Measurements from ENCODE around the gene MNX1. TPM values are rescaled to one million over a fixed set of nuclear protein-coding genes. Genes with fewer than 3 reads are reported as not detected.
A peak's percentile ranks its signal among the peaks of the same experiment; 100 is the strongest.

The MNX1 gene
- total RNA-seq, 1 donor from 2014 or later: not detected

- Mint-ChIP-seq H3K27ac (no peak overlapping the region), H3K36me3 (ENCODE audit: low read depth) (peaks cover 2% of the 10 kb centered on the region), H3K9me3 (no peaks in the 10 kb centered on the region), H3K27me3 (ENCODE audit: insufficient read depth) (peaks cover 71% of the 10 kb centered on the region), H3K4me1 (ENCODE audit: low read depth) (no peaks in the 10 kb centered on the region), H3K4me3 (no peak overlapping the region)
- intact Hi-C loops (cut with micrococcal nuclease): loop anchor here (5.0 kb wide), 1 partner anchor 1212 kb away; the partner anchor contains the start of gene SHH
- DNase-seq (ENCODE audit: low spot score): no peak
Measured at GRCh38 chr7:157024716-157025115, 14.3 kb upstream of the MNX1 start.

GRCh38 chr7:157023589-157023905 is 13.1 kb upstream of the MNX1 start:
- Mint-ChIP-seq H3K9me3 (no peaks in the 10 kb centered on the region), H3K27me3 (ENCODE audit: insufficient read depth) (peaks cover 72% of the 10 kb centered on the region), H3K4me3 (no peak overlapping the region), H3K4me1 (ENCODE audit: low read depth) (no peaks in the 10 kb centered on the region), H3K27ac (no peak overlapping the region), H3K36me3 (ENCODE audit: low read depth) (peaks cover 2% of the 10 kb centered on the region)
- intact Hi-C loops (cut with micrococcal nuclease): loop anchor here (5.0 kb wide), 1 partner anchor 1211 kb away; the partner anchor contains the start of gene SHH
- DNase-seq (ENCODE audit: low spot score): no peak

- DNase-seq (ENCODE audit: low spot score): no peak
- Mint-ChIP-seq H3K9me3 (no peaks in the 10 kb centered on the region), H3K4me1 (ENCODE audit: low read depth) (no peaks in the 10 kb centered on the region), H3K4me3 (no peak overlapping the region), H3K27me3 (ENCODE audit: insufficient read depth) (peaks cover 70% of the 10 kb centered on the region), H3K27ac (no peak overlapping the region), H3K36me3 (ENCODE audit: low read depth) (peaks cover 2% of the 10 kb centered on the region)
- intact Hi-C loops (cut with micrococcal nuclease): loop anchor here (5.0 kb wide), 1 partner anchor 1211 kb away; the partner anchor contains the start of gene SHH
Measured at GRCh38 chr7:157022681-157023588, 12.5 kb upstream of the MNX1 start.

GRCh38 chr7:157021871-157022680 is 11.6 kb upstream of the MNX1 start:
- intact Hi-C loops (cut with micrococcal nuclease): loop anchor here (5.0 kb wide), 1 partner anchor 1210 kb away; the partner anchor contains the start of gene SHH
- peaks cover 2% of the 10 kb centered on the region for H3K36me3 Mint-ChIP-seq (ENCODE audit: low read depth)
- DNase-seq (ENCODE audit: low spot score): no peak
- H3K27me3 Mint-ChIP-seq (ENCODE audit: insufficient read depth): peaks cover 73% of the 10 kb centered on the region
- no peak overlapping the region for H3K4me3 Mint-ChIP-seq
- no peaks in the 10 kb centered on the region for H3K9me3 Mint-ChIP-seq
- H3K4me1 Mint-ChIP-seq (ENCODE audit: low read depth): no peaks in the 10 kb centered on the region
- peak overlapping the region; percentile 34 for H3K27ac Mint-ChIP-seq

GRCh38 chr7:157021071-157021870 is 10.8 kb upstream of the MNX1 start:
- Mint-ChIP-seq H3K4me3 (no peak overlapping the region), H3K4me1 (ENCODE audit: low read depth) (peaks cover 8% of the 10 kb centered on the region), H3K27me3 (ENCODE audit: insufficient read depth) (peaks cover 75% of the 10 kb centered on the region), H3K9me3 (no peaks in the 10 kb centered on the region), H3K27ac (no peak overlapping the region), H3K36me3 (ENCODE audit: low read depth) (peaks cover 2% of the 10 kb centered on the region)
- no peak for DNase-seq (ENCODE audit: low spot score)
- intact Hi-C loops (cut with micrococcal nuclease): loop anchor here (5.0 kb wide), 1 partner anchor 1209 kb away; the partner anchor contains the start of gene SHH

- intact Hi-C loops (cut with micrococcal nuclease): loop anchor here (1.0 to 5.0 kb wide), 2 partner anchors 12 to 1208 kb away; partner anchors contain the start of gene SHH
- DNase-seq (ENCODE audit: low spot score): no peak
- H3K27me3 Mint-ChIP-seq (ENCODE audit: insufficient read depth): peaks cover 80% of the 10 kb centered on the region
- no peaks in the 10 kb centered on the region for H3K9me3 Mint-ChIP-seq
- H3K4me3 Mint-ChIP-seq: no peak overlapping the region
- no peak overlapping the region for H3K27ac Mint-ChIP-seq
- H3K36me3 Mint-ChIP-seq (ENCODE audit: low read depth): peaks cover 2% of the 10 kb centered on the region
- peaks cover 14% of the 10 kb centered on the region for H3K4me1 Mint-ChIP-seq (ENCODE audit: low read depth)
Measured at GRCh38 chr7:157020514-157021070, 10.1 kb upstream of the MNX1 start.

GRCh38 chr7:157019718-157020451 is 9.4 kb upstream of the MNX1 start:
- Mint-ChIP-seq H3K4me3 (no peak overlapping the region), H3K9me3 (no peaks in the 10 kb centered on the region), H3K27me3 (ENCODE audit: insufficient read depth) (peaks cover 78% of the 10 kb centered on the region), H3K27ac (no peak overlapping the region), H3K36me3 (ENCODE audit: low read depth) (peaks cover 2% of the 10 kb centered on the region), H3K4me1 (ENCODE audit: low read depth) (peaks cover 14% of the 10 kb centered on the region)
- intact Hi-C loops (cut with micrococcal nuclease): loop anchor here (1.0 to 5.0 kb wide), 3 partner anchors 12 to 1551 kb away; partner anchors contain the start of gene SHH
- DNase-seq (ENCODE audit: low spot score): no peak

- Mint-ChIP-seq H3K9me3 (no peaks in the 10 kb centered on the region), H3K27ac (no peak overlapping the region), H3K27me3 (ENCODE audit: insufficient read depth) (peaks cover 78% of the 10 kb centered on the region), H3K4me1 (ENCODE audit: low read depth) (peaks cover 14% of the 10 kb centered on the region), H3K4me3 (no peak overlapping the region), H3K36me3 (ENCODE audit: low read depth) (peaks cover 2% of the 10 kb centered on the region)
- no peak for DNase-seq (ENCODE audit: low spot score)
- intact Hi-C loops (cut with micrococcal nuclease): loop anchor here (2.0 kb wide), 1 partner anchor 1550 kb away; no protein-coding TSS in a partner anchor
Measured at GRCh38 chr7:157018997-157019608, 8.6 kb upstream of the MNX1 start.

GRCh38 chr7:157018328-157018996 is 8.0 kb upstream of the MNX1 start:
- DNase-seq (ENCODE audit: low spot score): no peak
- Mint-ChIP-seq H3K4me3 (no peak overlapping the region), H3K9me3 (no peaks in the 10 kb centered on the region), H3K4me1 (ENCODE audit: low read depth) (peaks cover 14% of the 10 kb centered on the region), H3K27me3 (ENCODE audit: insufficient read depth) (peaks cover 79% of the 10 kb centered on the region), H3K27ac (no peak overlapping the region), H3K36me3 (ENCODE audit: low read depth) (peaks cover 2% of the 10 kb centered on the region)
- intact Hi-C loops (cut with micrococcal nuclease): loop anchor here (2.0 kb wide), 1 partner anchor 1550 kb away; no protein-coding TSS in a partner anchor

GRCh38 chr7:157017603-157018327 is 7.3 kb upstream of the MNX1 start:
- Mint-ChIP-seq H3K9me3 (no peaks in the 10 kb centered on the region), H3K4me1 (ENCODE audit: low read depth) (peaks cover 14% of the 10 kb centered on the region), H3K27me3 (ENCODE audit: insufficient read depth) (peaks cover 79% of the 10 kb centered on the region), H3K27ac (no peak overlapping the region), H3K4me3 (no peak overlapping the region), H3K36me3 (ENCODE audit: low read depth) (peaks cover 2% of the 10 kb centered on the region)
- intact Hi-C loops (cut with micrococcal nuclease): loop anchor here (2.0 kb wide), 2 partner anchors 17 to 1549 kb away; no protein-coding TSS in a partner anchor
- no peak for DNase-seq (ENCODE audit: low spot score)

All from activated T-helper 1 cell treated with anti-CD3 and anti-CD28 coated beads, Interleukin-12 subunit alpha, Interleukin-12 subunit beta, Interleukin-2, Interleukin-4 antibody, amounts not matched to agents 30 ng/mL and 10 ng/mL and 1 ng/mL, durations not matched to agents 14 hours and 24 hours and 36 hours (primary cell).